ENCODE measurements around the gene NMD3.

The NMD3 gene

DNA sequence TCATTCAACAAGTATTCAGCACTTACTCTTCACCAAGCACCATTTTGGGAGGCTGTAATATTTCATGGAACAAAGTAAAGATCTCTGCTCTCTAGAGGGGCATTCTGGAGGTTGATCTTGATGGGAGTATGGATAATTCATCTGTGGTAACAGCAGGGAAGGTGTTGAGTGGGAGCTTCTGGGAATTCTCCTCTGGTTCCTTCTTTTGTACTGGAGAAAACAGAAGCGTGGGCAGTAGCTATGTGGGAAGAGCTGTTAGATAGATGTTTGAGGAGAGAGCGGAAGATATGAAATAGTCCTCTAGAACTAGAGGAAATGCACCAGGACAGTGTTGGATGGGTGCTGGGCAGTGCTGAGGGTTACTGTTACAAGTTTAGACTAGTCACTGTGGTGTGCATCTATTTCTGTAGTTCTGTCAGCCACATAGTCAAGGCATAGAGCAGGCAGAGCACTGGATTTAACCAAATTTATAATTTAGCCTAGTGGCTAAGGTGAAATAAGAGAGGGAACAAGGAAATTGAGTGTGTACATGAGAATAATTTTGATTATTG, 9.6 kb downstream of the NMD3 start:
- no peak overlapping the region for H3K27ac ChIP-seq
- H3K4me3 ChIP-seq = no peak overlapping the region
- no peak for DNase-seq (ENCODE audit: low spot score)
- TF ChIP-seq, protein P1, sequence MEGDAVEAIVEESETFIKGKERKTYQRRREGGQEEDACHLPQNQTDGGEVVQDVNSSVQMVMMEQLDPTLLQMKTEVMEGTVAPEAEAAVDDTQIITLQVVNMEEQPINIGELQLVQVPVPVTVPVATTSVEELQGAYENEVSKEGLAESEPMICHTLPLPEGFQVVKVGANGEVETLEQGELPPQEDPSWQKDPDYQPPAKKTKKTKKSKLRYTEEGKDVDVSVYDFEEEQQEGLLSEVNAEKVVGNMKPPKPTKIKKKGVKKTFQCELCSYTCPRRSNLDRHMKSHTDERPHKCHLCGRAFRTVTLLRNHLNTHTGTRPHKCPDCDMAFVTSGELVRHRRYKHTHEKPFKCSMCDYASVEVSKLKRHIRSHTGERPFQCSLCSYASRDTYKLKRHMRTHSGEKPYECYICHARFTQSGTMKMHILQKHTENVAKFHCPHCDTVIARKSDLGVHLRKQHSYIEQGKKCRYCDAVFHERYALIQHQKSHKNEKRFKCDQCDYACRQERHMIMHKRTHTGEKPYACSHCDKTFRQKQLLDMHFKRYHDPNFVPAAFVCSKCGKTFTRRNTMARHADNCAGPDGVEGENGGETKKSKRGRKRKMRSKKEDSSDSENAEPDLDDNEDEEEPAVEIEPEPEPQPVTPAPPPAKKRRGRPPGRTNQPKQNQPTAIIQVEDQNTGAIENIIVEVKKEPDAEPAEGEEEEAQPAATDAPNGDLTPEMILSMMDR (IDR thresholded peaks at IDR 0.05) = no peak

- H3K27ac ChIP-seq = no peak overlapping the region
- no peak overlapping the region for H3K4me3 ChIP-seq
- DNase-seq (ENCODE audit: low spot score) = no peak
- TF ChIP-seq, protein P1 (IDR thresholded peaks at IDR 0.05) = no peak
These were observed 10.8 kb downstream of the NMD3 start for GRCh38 chr3:161231861-161232260.

DNA sequence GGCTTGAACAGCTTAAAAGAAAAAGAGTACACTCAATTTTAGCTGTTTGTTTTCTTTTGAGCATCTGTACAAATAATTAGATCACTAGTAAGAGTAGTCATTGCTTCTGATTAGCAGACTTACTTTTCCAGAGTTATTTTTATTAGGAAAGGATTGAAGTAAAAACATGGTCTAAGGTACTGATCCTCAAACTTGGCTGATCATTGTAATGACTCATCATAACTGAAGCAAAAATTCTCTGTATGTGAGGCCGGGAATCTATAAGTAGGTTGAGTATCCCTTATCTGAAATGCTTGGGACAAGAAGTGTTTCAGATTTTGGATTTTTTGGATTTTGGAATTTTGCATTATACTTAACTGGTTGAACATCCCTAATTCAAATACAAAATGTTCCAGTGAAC, 12.4 kb downstream of the NMD3 start:
- H3K4me3 ChIP-seq = no peak overlapping the region
- DNase-seq (ENCODE audit: low spot score) = no peak
- no peak overlapping the region for H3K27ac ChIP-seq
- TF ChIP-seq, protein P1 (IDR thresholded peaks at IDR 0.05) = no peak

DNA sequence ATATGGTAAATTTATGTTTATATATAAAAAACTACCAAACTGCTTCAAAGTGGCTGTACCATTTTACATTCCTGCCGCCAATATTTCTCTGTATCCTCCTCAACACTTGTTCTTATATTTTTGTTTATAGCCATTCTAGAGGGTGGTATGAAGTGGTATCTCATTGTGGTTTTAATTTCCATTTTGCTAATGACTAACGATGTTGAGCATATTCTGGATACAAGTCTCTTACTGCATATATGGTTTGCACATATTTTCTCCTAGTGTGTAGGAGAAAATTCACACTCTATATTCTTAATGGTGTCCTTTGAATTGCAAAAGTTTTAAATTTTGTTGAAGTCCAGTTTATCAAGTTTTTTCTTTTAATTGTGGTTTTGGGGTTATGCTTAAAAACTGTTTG, 15.1 kb downstream of the NMD3 start:
- DNase-seq (ENCODE audit: low spot score) = no peak
- Histone ChIP-seq H3K27ac (no peak overlapping the region), H3K4me3 (no peak overlapping the region)
- TF ChIP-seq, protein P1 (IDR thresholded peaks at IDR 0.05) = no peak

DNA sequence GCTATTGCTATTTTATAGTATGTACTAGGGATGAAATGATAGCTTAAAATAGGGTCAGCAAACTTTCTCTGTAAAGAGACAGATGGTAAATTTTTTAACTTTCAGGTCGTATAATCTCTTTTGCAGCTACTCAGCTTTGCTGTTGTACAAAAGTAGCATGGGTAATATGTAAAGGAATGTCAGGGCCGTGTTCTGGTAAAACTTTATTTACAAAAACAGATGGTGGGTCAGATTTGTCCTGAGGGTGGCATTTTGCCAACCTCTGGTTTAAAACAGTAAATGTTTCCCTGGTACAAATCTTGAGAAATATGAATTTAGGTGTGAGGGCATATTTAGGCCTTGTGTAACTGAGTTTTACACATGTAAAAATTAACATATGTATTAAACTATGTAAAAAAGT, 18.6 kb downstream of the NMD3 start:
- TF ChIP-seq, protein P1 (IDR thresholded peaks at IDR 0.05) = no peak
- H3K27ac ChIP-seq = no peak overlapping the region
- DNase-seq (ENCODE audit: low spot score) = no peak

GRCh38 chr3:161244538-161244937, 23.4 kb downstream of the NMD3 start:
- TF ChIP-seq, protein P1 (IDR thresholded peaks at IDR 0.05) = no peak
- Histone ChIP-seq H3K27ac (no peak overlapping the region), H3K4me3 (no peak overlapping the region)
- no peak for DNase-seq (ENCODE audit: low spot score)

More for the DNA sequence above, 18.6 kb downstream of the NMD3 start:
- no peak overlapping the region for H3K4me3 ChIP-seq

DNA sequence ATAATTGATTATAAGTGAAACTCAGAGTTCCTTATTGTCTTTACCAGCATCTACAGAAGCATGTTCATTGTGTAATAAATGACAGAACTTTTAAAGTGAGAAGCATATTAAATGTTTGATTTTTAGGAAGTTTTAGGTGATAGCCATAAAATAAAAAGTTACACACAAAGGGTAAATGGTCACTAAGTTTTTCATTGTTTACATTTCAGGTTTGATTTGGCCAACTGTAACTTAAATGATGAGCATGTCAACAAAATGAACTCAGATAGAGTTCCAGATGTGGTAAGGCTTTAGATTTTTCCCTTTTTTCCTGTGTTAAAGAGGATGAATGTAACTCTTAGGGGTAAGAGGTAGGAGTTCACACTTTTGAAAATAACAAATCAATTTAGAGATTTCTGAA, 25.9 kb downstream of the NMD3 start:
- no peak for DNase-seq (ENCODE audit: low spot score)
- Histone ChIP-seq H3K27ac (no peak overlapping the region), H3K4me3 (no peak overlapping the region)
- TF ChIP-seq, protein P1 (IDR thresholded peaks at IDR 0.05) = no peak

All from coronary artery (tissue), 2 donors.